A549 (cell line): ENCODE results near the gene KCNA3.

Experiments used
- EHF ChIP-seq: fragments of 250-450 bp; sonication (Bioruptor Pico); IDR thresholded peaks from 2 replicates; pipeline ENCODE4 v1.5.0; 2020; ENCODE audit warnings: mild to moderate bottlenecking
- EP300 ChIP-seq, 2 experiments: fragments of >200 bp; sonication (Bioruptor Twin); formaldehyde crosslinking; IDR thresholded peaks; 2 replicates in 1 of 2; 3 replicates in 1 of 2; pipeline ENCODE4 v1.6.1; 2016 to 2017
- MAZ ChIP-seq: fragments of 150-350 bp; IDR thresholded peaks from 2 replicates; pipeline ENCODE4 v1.6.1; 2014; ENCODE audit warnings: antibody characterized with exemption, low read depth, low read length, borderline replicate concordance
- MYC ChIP-seq: IDR thresholded peaks from 2 replicates; pipeline ENCODE4 v1.6.1; 2012; ENCODE audit warnings: mild to moderate bottlenecking, inconsistent platforms, low read length, improper control_type of control experiment, borderline replicate concordance
- RAD21 ChIP-seq, 2 experiments: fragments of >200 bp in 1 of 2; sonication (Bioruptor Twin) in 1 of 2; formaldehyde crosslinking in 1 of 2; IDR thresholded peaks in 1 of 2; conservative IDR thresholded peaks in 1 of 2; 2 replicates in 1 of 2; 3 replicates in 1 of 2; pipeline ENCODE4 v1.6.1; 2012 to 2018; ENCODE audit warnings: inconsistent platforms in 1 of 2
- TF ChIP-seq, protein P1 (sequence below): fragments of >200 bp; sonication (Bioruptor Twin); formaldehyde crosslinking; IDR thresholded peaks from 3 replicates; pipeline ENCODE4 v1.5.1; 2016
- TF ChIP-seq, protein P2 (sequence below): fragments of 450-650 bp; IDR thresholded peaks from 2 replicates; pipeline ENCODE4 v1.6.1; 2014; ENCODE audit warnings: antibody characterized with exemption
- TF ChIP-seq, protein P3 (sequence below): IDR thresholded peaks from 2 replicates; pipeline ENCODE4 v1.6.1; 2012

DNA sequence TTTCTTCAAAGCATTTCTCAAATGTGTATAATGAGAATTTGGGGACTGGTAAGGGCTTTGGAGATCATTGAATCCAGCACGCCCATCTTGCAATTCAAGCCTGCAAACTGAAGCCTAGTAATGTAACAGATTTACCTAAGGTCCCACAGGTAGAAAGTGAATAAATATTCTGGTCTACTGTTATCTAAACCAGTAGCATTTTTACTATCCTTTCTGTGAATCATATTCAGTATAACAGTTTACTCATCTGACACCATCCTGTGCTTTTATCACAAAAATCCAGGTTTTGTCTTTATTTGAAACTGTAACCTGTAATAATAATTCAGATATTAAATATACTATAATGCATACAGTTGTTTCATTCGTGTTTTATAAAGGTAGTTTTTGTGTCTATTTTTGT, 17.4 kb downstream of the KCNA3 start:
- TF ChIP-seq, protein P1, sequence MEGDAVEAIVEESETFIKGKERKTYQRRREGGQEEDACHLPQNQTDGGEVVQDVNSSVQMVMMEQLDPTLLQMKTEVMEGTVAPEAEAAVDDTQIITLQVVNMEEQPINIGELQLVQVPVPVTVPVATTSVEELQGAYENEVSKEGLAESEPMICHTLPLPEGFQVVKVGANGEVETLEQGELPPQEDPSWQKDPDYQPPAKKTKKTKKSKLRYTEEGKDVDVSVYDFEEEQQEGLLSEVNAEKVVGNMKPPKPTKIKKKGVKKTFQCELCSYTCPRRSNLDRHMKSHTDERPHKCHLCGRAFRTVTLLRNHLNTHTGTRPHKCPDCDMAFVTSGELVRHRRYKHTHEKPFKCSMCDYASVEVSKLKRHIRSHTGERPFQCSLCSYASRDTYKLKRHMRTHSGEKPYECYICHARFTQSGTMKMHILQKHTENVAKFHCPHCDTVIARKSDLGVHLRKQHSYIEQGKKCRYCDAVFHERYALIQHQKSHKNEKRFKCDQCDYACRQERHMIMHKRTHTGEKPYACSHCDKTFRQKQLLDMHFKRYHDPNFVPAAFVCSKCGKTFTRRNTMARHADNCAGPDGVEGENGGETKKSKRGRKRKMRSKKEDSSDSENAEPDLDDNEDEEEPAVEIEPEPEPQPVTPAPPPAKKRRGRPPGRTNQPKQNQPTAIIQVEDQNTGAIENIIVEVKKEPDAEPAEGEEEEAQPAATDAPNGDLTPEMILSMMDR: no peak
- TF ChIP-seq MYC: no peak
- TF ChIP-seq, protein P2, sequence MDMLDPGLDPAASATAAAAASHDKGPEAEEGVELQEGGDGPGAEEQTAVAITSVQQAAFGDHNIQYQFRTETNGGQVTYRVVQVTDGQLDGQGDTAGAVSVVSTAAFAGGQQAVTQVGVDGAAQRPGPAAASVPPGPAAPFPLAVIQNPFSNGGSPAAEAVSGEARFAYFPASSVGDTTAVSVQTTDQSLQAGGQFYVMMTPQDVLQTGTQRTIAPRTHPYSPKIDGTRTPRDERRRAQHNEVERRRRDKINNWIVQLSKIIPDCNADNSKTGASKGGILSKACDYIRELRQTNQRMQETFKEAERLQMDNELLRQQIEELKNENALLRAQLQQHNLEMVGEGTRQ: no peak
- no peak for TF ChIP-seq RAD21 (conservative IDR thresholded peaks at IDR 0.05 in 1 of 2, IDR thresholded peaks at IDR 0.05 in 1 of 2)
- TF ChIP-seq EHF (CRISPR knock-in tag): no peak
- TF ChIP-seq, protein P3, sequence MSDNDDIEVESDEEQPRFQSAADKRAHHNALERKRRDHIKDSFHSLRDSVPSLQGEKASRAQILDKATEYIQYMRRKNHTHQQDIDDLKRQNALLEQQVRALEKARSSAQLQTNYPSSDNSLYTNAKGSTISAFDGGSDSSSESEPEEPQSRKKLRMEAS: no peak
- no peak for TF ChIP-seq EP300 (IDR thresholded peaks at IDR 0.05)
- TF ChIP-seq MAZ: no peak
